Endometrial microvascular endothelial cells (primary cell): ENCODE results near the gene EEFSEC. TPM values are rescaled to one million over a fixed set of nuclear protein-coding genes. Genes with fewer than 3 reads are reported as not detected.

ENCODE experiments used
- in situ Hi-C: cut with HindIII; loops from 2 replicates; pipeline ENCODE4 v1.10.0; 2017; ENCODE audit warnings: low sequenced_read_pairs, low pct_unique_long_range_greater_than_20kb; ENCODE audit errors: inconsistent ontology term
- total RNA-seq: library from RNA; depleted of rRNA; stranded (reverse); fragments of >200 nt; gene quantifications from one replicate; pipeline ENCODE4 v1.2.3, GENCODE V29; 2015; ENCODE audit errors: inconsistent ontology term

EEFSEC gene
- total RNA-seq, 1 donor from 2014 or later = 21.7 TPM

- in situ Hi-C loops = no loop called here
Measured at GRCh38 chr3:128277378-128278069, 124.2 kb downstream of the EEFSEC start.

- in situ Hi-C loops = no loop called here
Measured at GRCh38 chr3:128278130-128278529, 124.8 kb downstream of the EEFSEC start.

- in situ Hi-C loops = no loop called here
Measured at GRCh38 chr3:128278761-128279600, 125.7 kb downstream of the EEFSEC start.

GRCh38 chr3:128279601-128279880 is 126.3 kb downstream of the EEFSEC start:
- in situ Hi-C loops = no loop called here

- in situ Hi-C loops = no loop called here
Measured at GRCh38 chr3:128280481-128281052, 127.3 kb downstream of the EEFSEC start.

GRCh38 chr3:128281056-128281455 is 127.8 kb downstream of the EEFSEC start:
- in situ Hi-C loops = no loop called here

GRCh38 chr3:128281461-128282367 is 128.4 kb downstream of the EEFSEC start:
- in situ Hi-C loops = no loop called here

- in situ Hi-C loops = no loop called here
Measured at GRCh38 chr3:128282380-128283196, 129.3 kb downstream of the EEFSEC start.

GRCh38 chr3:128283421-128283820 is 130.1 kb downstream of the EEFSEC start:
- in situ Hi-C loops = no loop called here

- in situ Hi-C loops = no loop called here
Measured at GRCh38 chr3:128285042-128285966, 132.0 kb downstream of the EEFSEC start.

- in situ Hi-C loops = no loop called here
Measured at GRCh38 chr3:128285967-128286321, 132.7 kb downstream of the EEFSEC start.

GRCh38 chr3:128286691-128287090 is 133.4 kb downstream of the EEFSEC start:
- in situ Hi-C loops = no loop called here

GRCh38 chr3:128287216-128287615 is 133.9 kb downstream of the EEFSEC start:
- in situ Hi-C loops = no loop called here

- in situ Hi-C loops = no loop called here
Measured at GRCh38 chr3:128289534-128289933, 136.3 kb downstream of the EEFSEC start.

GRCh38 chr3:128290484-128290883 is 137.2 kb downstream of the EEFSEC start:
- in situ Hi-C loops = no loop called here

GRCh38 chr3:128293930-128294329 is 140.6 kb downstream of the EEFSEC start:
- in situ Hi-C loops = no loop called here

- in situ Hi-C loops = no loop called here
Measured at GRCh38 chr3:128294999-128295468, 141.8 kb downstream of the EEFSEC start.
